ENCODE results near the gene ATP6V1A.

ATP6V1A gene

DNA sequence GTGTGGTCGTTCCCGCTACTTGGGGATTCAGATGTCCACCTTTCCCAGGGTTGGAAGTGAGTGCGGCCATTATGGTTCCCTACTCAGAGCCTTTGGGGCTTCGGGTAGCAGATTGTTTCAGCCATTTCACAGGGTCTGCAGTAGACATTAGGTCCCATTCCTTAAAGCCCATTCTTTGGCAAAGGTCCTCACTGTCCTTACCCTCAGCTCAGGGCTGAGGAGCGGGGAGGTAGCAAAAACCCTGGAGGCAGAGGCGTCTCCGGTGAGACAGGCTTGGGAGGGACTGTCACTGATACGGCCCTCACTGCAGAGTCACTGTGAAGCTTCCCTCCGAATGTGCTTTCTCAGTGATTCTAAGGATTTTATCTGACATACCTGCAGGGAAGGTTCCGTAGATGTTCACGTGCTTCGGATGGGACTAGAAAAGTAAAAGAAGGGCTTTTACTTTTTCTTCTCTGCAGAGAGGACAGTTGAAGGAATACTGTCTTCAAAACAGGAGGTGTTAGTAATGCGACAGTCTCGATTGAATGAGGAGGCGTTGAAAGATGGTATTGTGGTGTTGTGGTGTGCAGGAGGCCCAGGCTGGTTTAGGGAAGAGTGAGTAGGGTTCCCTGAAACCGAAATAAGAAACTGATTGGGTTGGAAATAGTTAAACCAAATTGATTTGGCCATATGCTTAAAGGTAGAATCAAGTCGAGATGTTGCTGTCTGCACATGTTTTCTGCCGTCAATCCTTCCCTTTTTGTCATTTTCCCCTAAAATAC, 630 bp downstream of the ATP6V1A start:
- DNase-seq: peak; percentile 33

- no peak for DNase-seq
Measured at GRCh38 chr3:113751141-113751540, 4.3 kb downstream of the ATP6V1A start.

GRCh38 chr3:113753376-113753985, 6.6 kb downstream of the ATP6V1A start:
- no peak for DNase-seq

- no peak for DNase-seq
Measured at GRCh38 chr3:113754494-113755159, 7.8 kb downstream of the ATP6V1A start.

- DNase-seq: no peak
Measured at GRCh38 chr3:113758389-113759024, 11.7 kb downstream of the ATP6V1A start.

DNA sequence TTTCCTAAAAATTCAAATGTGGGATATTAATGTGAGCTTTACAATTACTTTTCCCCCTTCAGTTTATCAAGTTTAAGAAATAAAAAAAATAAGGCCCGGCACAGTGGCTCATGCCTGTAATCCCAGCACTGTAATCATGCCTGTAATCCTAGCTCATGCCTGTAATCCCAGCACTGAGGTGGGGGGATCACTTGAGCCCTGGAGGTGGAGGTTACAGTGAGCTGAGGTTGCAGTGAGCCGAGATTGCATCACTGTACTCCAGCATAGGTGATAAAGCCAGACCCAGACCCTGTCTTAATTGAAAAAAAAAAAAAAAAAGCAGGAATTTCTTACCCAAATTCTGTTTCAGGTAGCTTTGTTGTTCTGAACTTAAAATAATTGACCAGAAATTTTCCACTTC, 17.9 kb downstream of the ATP6V1A start:
- DNase-seq: no peak

GRCh38 chr3:113769551-113769950, 22.7 kb downstream of the ATP6V1A start:
- no peak for DNase-seq

DNA sequence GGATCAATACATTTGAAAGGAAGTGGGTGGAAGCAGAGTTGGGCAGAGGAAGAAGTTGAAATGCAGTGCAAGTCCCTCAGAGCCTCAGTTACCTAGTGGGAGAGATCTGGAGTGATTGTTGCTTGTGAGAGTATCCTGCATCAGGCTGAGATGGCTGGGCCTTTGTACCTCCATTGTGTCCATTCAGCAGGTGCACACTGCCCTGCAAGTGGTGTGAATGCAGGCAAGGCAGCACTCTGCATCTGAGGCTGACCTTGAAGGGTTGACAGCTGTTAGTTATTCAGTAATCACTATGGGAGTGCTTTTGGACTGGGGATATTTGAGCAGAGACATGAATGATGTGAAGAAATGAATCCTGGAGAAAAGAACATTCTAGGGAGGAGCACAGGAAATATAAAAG, 25.2 kb downstream of the ATP6V1A start:
- no peak for DNase-seq

DNA sequence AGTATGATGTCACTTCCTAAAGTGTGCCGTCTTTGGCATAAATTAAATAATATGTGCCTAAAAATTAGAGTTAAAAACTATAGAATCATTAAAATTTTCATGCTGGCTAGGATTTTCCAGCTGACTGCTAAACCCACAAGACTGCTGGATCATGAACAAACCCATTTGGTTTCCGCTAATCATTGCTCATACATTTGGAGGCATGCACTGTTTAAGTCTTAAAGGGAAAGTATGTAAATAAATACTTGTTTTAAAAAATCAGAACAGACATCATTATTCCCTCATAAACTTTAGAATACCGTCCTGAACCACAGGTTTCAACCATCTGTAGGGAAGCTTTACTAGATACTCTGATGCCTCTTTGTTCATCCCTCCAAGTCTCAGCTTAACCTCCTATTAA, 26.5 kb downstream of the ATP6V1A start:
- DNase-seq: no peak

DNA sequence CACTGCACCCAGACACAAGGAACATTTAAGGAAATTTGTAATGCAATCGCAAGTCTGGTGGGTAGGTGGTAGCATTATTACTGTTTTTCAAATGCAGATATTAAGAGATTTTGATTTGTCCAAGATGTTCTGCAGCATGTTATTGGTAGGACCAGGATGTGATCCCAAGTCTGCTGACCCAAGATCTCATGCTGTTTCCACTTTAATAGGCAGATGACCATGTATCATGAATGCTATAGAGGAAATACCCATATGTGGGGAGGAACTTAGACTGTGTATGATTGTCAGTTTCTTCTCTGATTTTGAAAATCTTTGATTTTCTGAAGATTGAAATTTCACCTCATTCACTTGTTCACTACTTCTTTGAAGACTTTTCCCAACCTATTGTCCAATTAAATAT, 28.7 kb downstream of the ATP6V1A start:
- DNase-seq: no peak

- no peak for DNase-seq
Measured at GRCh38 chr3:113776564-113776963, 29.7 kb downstream of the ATP6V1A start.

GRCh38 chr3:113783463-113783862, 36.6 kb downstream of the ATP6V1A start:
- DNase-seq: no peak

GRCh38 chr3:113783980-113784379, 37.1 kb downstream of the ATP6V1A start:
- DNase-seq: no peak

DNA sequence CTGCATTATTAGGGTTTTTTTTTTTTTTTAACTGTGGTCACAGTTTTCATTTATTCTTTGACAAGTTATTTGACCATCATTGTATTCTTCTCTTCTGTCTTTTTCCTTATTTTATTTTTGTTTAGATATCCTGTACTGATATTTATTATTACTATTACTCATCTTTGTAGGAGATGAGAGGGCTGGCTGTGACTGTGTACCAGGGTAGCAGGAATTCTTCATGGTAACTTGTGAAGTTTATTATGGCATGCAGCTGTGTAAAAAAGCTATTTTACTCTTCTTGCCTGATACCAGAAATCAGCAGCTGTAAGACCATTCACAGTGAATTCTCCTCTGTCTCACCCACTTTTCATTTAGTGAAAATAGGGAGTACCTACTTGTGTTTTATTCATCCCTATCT, 44.5 kb downstream of the ATP6V1A start:
- DNase-seq: no peak

GRCh38 chr3:113794526-113794925, 47.7 kb downstream of the ATP6V1A start:
- DNase-seq: no peak

DNA sequence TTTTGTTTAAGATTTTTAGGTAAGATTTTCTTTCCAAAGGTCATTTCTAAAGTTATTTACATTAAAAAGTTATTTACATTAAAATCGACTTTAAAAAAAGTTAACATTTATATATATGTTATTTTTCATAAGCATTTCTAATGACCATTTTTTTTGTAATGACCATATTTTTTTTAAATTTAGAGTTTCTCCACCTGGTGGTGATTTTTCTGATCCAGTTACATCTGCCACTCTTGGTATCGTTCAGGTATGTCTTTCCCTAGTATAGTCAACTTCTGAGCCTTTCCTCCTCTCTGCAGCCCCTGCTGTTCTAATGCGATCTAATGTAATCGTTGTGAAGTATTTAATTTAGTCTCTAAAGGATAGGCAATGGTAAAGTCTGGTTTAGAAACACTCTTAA, 48.9 kb downstream of the ATP6V1A start:
- DNase-seq: no peak

DNA sequence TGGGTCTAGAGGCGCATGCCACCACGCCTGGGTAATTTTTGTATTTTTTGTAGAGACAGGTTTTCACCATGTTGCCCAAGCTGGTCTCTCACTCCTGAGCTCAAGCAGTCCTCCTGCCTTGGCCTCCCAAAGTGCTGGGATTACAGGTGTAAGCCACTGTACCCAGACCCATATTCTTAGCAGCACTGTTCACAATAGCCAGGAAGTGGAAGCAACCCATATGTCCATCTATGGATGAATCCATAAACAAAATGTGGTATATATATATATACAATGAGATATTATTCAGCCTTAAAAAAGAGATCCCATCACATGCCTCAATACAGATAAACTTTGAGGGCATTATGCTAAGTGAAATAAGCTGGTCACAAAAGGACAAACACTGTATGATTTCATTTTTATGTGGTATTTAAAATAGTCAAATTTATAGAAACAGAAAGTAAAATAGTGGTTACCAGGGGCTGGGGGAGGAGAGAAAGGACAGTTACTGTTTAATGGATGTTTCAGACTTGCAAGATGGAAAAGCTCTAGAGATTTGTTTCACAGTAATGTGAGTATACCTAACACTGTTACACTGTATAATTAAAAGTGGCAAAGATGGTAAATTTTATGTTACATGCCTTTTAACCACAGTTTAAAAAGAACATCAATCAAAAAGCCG, 56.1 kb downstream of the ATP6V1A start:
- DNase-seq: no peak

- no peak for DNase-seq
Measured at GRCh38 chr3:113804661-113805060, 57.8 kb downstream of the ATP6V1A start.

DNA sequence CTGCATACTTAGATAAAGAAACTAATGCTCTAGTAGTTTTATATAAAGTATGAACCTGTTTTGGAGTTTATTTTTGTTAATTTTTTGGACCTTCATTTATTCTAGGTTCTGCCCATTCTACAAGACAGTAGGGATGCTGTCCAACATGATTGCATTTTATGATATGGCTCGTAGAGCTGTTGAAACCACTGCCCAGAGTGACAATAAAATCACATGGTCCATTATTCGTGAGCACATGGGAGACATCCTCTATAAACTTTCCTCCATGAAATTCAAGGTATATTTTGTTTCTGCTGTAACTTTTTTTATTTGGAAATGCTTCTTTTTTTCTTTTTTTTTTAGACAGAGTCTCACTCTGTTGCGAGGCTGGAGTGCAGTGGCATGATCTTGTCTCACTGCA, 58.4 kb downstream of the ATP6V1A start:
- DNase-seq: no peak

DNA sequence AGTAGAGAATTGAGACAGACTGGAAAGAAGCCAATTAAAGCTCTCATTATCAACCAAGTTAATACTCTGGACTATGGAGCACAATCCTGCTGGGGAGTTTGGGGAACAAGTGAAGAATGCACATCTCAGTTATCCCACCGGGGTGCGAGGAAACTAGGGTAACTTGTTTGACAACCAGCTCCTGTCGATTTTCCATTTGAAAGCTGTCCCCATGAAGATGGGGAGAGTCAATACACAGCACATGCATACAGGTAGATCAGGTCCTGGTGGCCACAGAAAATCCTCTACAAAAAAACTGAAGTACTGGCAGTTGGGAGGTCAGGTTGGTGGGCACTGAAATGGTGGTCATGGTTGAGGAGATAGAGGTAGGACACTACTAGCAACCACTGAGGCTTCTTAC, 66.0 kb downstream of the ATP6V1A start:
- no peak for DNase-seq

DNA sequence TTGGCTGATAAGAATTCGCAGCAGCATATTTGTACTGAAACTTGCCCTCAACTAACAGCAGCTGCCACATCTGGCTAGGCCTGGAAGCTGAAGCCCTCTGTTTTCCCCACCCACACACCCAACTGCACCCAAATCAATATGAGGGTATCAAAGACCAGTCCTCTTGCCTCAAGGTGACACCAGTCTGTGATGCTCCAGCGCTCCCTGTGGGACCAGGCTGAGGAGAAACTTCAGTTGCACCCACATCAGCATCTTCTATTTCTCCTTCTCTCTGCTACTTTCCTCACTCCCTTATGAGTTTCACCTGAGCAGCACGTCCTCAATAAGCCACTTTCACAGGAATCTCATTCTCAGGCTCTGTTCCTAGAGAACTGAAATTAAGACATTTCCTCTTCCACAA, 73.0 kb downstream of the ATP6V1A start:
- DNase-seq: no peak

- DNase-seq: no peak
Measured at GRCh38 chr3:113825090-113825489, 78.3 kb downstream of the ATP6V1A start.

GRCh38 chr3:113828600-113828999, 81.8 kb downstream of the ATP6V1A start:
- no peak for DNase-seq

All from NCI-H1105 (cell line).